Camera-type eye (tissue), 1 donor: ENCODE results near the gene IFNL1. TPM values are rescaled to one million over a fixed set of nuclear protein-coding genes. Genes with fewer than 3 reads are reported as not detected.

ENCODE experiments used
- total RNA-seq: library from RNA; depleted of rRNA; stranded (reverse); fragments of >200 nt; gene quantifications from one replicate; pipeline ENCODE4 v1.2.3, GENCODE V29; 2014

Gene IFNL1
- not detected for total RNA-seq

DNA sequence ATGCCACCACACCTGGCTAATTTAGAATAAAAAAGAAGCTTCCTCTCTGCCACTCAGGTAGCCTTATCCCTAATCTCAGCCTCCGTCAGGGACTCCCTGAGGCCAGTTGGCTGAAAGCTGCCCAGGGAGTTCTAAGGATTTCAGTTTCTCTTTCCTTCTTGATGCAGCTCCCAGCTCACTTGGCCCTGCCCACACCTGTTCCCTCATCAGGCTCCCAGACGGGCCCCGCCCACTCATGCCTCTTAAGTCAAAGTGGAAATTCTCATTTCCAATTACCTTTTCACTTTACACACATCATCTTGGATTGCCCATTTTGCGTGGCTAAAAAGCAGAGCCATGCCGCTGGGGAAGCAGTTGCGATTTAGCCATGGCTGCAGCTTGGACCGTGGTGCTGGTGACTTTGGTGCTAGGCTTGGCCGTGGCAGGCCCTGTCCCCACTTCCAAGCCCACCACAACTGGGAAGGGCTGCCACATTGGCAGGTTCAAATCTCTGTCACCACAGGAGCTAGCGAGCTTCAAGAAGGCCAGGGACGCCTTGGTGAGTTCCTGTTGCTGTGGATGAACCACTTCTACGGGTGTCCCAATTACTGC, at the start of gene IFNL1:
Gene IFNL1, plus strand, starts transcription at position 353 of the 591 bp plus-strand sequence. Its CDS starts 15 bp downstream, at position 368.

DNA sequence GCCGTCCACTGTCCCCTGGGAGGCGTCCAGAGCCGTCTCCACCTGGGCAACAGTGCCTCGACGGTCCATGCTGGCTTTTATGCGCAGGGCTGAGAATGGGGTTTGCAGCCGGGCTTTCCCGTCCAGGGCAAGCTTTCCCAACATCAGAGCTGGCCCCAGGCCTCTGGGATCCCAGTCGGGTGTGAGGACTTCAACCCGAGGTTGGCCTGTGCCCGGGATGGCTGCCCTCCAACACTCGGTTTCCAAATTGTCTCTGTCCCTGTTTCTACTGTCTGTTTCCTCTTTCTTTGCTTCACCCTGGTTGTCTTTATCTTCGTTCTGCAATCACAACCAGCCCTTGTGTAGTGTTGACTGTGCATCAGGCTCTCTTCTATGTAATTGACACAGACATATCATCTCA, 47.4 kb upstream of the IFNL1 start, which contains the start of gene IFNL4:
Gene IFNL4, minus strand, starts transcription at position 51 of the 400 bp plus-strand sequence.

DNA sequence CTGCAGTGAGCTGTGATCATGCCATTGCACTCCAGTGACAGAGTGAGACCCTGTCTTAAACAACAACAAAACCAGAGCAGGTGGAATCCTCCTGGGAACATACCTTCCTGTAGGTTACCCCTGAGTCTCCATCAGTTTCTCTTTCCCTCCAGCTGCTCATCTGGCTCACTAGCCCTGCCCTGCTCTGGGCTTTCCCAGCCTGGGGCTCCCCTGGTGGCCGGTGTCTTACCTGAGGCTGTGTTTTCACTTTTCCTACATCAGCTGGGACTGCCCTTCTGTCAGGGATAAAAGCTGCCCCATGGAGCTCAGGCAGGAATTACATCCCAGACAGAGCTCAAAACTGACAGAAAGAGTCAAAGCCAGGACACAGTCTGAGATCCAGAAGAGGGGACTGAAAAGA, 28.1 kb upstream of the IFNL1 start, which contains the start of gene IFNL2:
Gene IFNL2, plus strand, starts transcription at position 312 of the 400 bp plus-strand sequence. CDS start 173 bp downstream, outside the sequence.

DNA sequence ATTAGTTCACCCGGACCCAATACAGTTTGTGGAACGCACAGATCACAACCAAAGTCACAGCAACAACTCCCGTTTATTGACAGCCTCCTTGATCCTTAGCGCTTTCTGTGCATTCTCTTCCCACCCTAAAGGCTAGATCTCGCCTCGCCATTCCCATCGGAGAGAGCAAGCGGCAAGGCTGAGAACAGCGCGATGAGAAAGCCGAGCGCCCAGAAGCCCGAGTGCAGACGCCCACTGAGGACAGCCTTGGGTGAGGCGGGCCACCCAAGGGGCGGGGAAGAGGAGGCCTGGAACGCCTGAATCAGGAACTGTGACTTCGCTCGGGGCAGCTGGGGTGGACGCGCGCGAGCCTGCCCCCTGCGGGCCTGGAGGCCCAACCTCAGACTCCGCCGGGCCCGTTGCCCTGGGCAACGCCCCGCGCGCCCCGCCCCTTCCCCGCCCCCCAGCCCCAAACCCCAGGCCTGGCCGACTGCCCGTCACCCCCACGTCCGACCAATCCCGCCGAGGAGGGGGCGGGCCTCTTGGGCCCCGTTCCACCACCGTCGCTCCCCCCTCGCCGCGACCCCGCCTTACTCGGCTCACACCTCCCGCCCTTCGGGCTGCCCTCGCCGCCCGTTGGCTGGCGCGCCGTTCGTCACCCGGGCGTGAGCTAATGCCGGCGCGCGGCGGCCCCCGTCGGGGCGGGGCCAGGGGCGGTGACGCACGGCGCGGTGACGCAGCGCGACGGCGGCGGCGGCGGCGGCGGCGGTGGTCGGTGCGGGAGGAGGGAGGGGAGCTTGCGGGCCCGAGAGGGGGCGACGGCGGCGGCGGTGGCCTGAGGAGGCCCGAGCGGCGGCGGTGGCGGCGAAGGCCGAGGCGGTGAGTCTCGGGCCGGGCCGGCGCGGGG, 45.8 kb downstream of the IFNL1 start, which contains the start of gene SAMD4B:
Gene SAMD4B, plus strand, starts transcription at position 703 of the 886 bp plus-strand sequence. CDS start 14,473 bp downstream, outside the sequence.

Other genes starting within 250 kb of the IFNL1 start
- gene ACP7, start 212.0 kb upstream of the IFNL1 start, total RNA-seq, result not detected
- gene PAK4, start 170.6 kb upstream of the IFNL1 start, total RNA-seq, result 31.8 TPM
- gene NCCRP1, start 99.4 kb upstream of the IFNL1 start, total RNA-seq, result 20.0 TPM
- not detected for gene SYCN, start 92.1 kb upstream of the IFNL1 start, total RNA-seq
- not detected for gene IFNL3, start 51.4 kb upstream of the IFNL1 start, total RNA-seq
- not detected for gene IFNL4, start 47.6 kb upstream of the IFNL1 start, total RNA-seq
- gene IFNL2, start 28.0 kb upstream of the IFNL1 start, total RNA-seq, result not detected
- gene LRFN1, start 24.5 kb downstream of the IFNL1 start, total RNA-seq, result 20.6 TPM
- 7.3 TPM for gene GMFG, start 39.6 kb downstream of the IFNL1 start, total RNA-seq
- gene SAMD4B, start 46.0 kb downstream of the IFNL1 start, total RNA-seq, result 81.2 TPM
- gene PAF1, start 94.7 kb downstream of the IFNL1 start, total RNA-seq, result 34.6 TPM
- 19.4 TPM for gene MED29, start 95.0 kb downstream of the IFNL1 start, total RNA-seq
- gene ZFP36, start 110.4 kb downstream of the IFNL1 start, total RNA-seq, result 23.1 TPM
- 34.6 TPM for gene PLEKHG2, start 116.3 kb downstream of the IFNL1 start, total RNA-seq
- gene RPS16, start 139.5 kb downstream of the IFNL1 start, total RNA-seq, result 77.1 TPM
- 76.5 TPM for gene SUPT5H, start 149.2 kb downstream of the IFNL1 start, total RNA-seq
- gene TIMM50, start 184.4 kb downstream of the IFNL1 start, total RNA-seq, result 46.6 TPM
- 9.5 TPM for gene DLL3, start 202.5 kb downstream of the IFNL1 start, total RNA-seq
- gene SELENOV, start 218.7 kb downstream of the IFNL1 start, total RNA-seq, result 1.7 TPM
- 14.8 TPM for gene EID2B, start 236.4 kb downstream of the IFNL1 start, total RNA-seq
- 14.2 TPM for gene EID2, start 243.8 kb downstream of the IFNL1 start, total RNA-seq